OCI-LY3 (cell line): ENCODE results near the gene SLC6A12.

Experiments
- EZH2phosphoT487 ChIP-seq: fragments of 200-600 bp; shearing (Covaris generic); IDR thresholded peaks from 2 replicates; pipeline ENCODE4 v1.6.1; 2018; ENCODE audit warnings: antibody characterized with exemption, mixed run types, low read depth
- TF ChIP-seq, protein P1 (sequence below): fragments of 200-600, 300-600 bp; sonication (generic); IDR thresholded peaks from 2 replicates; pipeline ENCODE4 v1.5.1; 2014; ENCODE audit warnings: antibody characterized with exemption, low read length, low read depth

- TF ChIP-seq, protein P1, sequence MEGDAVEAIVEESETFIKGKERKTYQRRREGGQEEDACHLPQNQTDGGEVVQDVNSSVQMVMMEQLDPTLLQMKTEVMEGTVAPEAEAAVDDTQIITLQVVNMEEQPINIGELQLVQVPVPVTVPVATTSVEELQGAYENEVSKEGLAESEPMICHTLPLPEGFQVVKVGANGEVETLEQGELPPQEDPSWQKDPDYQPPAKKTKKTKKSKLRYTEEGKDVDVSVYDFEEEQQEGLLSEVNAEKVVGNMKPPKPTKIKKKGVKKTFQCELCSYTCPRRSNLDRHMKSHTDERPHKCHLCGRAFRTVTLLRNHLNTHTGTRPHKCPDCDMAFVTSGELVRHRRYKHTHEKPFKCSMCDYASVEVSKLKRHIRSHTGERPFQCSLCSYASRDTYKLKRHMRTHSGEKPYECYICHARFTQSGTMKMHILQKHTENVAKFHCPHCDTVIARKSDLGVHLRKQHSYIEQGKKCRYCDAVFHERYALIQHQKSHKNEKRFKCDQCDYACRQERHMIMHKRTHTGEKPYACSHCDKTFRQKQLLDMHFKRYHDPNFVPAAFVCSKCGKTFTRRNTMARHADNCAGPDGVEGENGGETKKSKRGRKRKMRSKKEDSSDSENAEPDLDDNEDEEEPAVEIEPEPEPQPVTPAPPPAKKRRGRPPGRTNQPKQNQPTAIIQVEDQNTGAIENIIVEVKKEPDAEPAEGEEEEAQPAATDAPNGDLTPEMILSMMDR = peak; percentile 97
- TF ChIP-seq EZH2phosphoT487 = no peak
Observed at GRCh38 chr12:153080-153746, 60.7 kb downstream of the SLC6A12 start.
